GM18858 (cell line): Measurements from ENCODE around the gene KISS1R.
"Not testable (repeated sequence)": the region's sequence is repeated elsewhere in the genome, so short reads cannot be mapped to it uniquely, and the experiment has no call there.

Experiments used
- ATAC-seq: cut with Tn5 transposase; IDR thresholded peaks from one replicate; pipeline ENCODE4 v1.9.1; 2021; ENCODE audit not compliant: unreplicated experiment

KISS1R gene

GRCh38 chr19:917323-918151 is at the start of gene KISS1R:
TSS of gene KISS1R (plus strand) at chr19:917333. CDS start at chr19:917503, 170 bp downstream.
- no peak for ATAC-seq

DNA sequence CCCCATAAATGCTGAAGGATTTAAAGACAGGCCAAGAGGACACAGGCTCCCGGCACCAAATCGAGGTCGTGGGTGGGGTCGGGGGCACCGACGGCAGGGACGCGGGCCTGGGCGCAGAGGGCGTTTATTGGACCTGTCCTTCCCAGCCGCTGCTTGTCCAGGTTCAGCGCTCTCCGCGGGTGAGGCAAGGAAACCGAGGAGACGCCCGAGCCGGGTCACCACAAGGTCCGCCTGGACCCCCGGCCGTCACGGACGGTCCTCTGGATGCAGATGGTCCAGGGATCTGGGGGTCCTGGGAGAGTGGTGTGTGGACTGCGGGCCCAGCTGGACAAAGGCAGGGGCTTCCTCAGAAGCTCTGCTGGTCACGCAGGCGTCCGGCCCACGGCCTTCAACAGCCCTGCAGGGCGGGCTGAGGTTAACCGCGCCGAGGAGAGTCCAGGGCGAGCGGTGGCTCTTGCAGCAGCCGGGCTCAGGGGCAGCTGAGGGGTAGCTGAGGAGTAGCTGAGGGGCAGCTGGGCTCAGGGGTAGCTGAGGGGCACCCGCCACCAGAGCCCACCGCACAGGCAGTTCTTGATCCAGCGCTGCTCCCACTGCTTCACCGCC is 49.2 kb upstream of the KISS1R start:
- ATAC-seq, result no peak

DNA sequence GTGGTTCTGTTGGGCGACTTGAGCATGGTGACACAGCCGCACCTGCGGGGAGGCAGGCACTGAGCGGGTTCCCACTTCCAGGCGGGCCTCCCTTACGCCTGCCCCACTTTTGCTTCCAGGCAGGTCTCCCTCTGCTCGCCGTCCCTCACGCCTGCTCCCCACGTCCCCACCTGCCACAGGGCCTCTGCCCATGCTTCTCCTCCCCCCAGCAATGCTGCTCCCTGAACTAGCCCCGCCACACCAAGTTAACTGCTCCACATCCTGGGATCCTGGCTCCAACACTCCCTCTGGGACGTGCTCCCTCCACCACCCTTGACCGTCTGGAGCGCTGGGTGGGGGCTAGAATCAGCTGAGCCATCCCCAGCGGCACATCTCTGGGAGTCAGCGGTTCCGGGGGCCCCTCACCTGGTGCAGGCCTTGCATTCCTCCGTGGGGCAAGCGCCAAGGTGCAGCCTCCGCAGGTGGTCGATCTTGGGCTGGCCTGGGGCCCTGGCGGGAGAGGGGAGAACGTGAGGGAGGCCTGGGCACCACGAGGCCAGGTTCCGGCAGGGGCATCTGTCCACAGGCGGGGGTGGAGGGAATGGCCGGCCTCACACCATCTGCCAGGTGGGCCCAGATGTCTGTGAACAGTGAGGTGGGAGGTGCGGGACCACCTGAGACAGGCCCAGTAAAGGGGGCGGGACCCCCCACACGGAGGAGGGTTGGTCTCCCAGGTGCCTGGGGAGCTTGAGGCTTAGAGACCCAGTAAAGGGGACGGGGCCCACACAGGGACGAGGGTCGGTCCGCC is 48.5 kb upstream of the KISS1R start:
- no peak for ATAC-seq

GRCh38 chr19:869245-870177 is 47.6 kb upstream of the KISS1R start:
- no peak for ATAC-seq

- ATAC-seq, result no peak
Measured at GRCh38 chr19:870314-870713, 46.8 kb upstream of the KISS1R start.

DNA sequence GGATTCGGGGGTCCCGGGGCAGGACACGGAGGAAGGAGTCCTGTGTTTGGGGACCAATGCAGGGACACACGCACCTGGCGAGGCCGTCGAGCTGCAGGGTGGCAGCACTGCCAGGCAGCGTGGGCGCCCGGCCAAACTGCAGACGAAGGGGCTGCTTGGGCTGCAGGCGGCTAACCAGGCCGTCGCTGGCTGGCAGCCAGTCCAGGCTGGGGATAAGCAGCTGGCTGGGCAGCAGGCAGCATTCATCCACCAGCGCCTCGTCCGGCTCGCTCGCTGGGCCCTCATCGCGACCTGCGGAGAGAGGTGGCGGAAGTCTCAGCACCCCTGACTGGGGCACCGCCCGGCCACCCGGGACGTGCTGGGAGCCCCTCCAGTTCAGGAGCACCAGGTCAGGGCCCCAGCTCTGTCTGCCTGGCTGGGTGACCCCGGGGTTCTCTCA is 46.2 kb upstream of the KISS1R start:
- ATAC-seq, result no peak

- ATAC-seq, result no peak
Measured at GRCh38 chr19:871446-872265, 45.5 kb upstream of the KISS1R start.

DNA sequence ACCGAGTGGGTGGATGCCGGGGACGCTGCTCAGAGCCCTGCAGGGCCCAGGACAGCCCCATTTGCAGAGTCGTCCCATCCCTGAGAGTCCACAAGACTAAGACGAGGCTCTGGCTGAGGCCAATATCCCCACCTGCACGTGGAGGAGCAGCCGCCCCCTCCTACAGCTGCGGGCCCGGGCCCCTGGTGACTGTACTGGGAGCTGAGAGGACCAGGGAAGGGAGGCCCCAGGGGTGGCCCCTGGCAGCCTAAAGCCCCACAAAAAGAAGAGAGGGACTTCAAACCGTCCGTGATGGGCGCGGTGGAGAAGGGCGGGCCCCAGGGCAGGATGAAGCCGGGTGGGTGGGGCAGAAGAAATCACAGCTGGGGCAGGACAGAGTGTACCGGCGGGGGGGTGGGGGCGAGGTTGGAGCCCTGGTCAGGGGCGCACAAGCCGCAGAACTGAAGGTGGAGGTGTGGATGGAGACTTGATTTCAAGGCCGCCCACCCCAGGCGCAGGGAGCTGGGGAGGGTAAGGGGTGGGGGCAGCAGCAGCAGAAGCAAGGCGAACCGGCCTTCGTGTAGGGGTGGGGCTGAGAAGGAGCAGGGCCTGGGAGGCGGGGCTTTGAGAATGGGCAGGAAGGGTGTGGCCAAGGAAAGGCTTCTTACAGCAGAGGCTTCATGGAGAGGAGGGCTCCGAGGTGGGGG is 44.7 kb upstream of the KISS1R start:
- no peak for ATAC-seq

- ATAC-seq, result no peak
Measured at GRCh38 chr19:873084-873483, 44.0 kb upstream of the KISS1R start.

DNA sequence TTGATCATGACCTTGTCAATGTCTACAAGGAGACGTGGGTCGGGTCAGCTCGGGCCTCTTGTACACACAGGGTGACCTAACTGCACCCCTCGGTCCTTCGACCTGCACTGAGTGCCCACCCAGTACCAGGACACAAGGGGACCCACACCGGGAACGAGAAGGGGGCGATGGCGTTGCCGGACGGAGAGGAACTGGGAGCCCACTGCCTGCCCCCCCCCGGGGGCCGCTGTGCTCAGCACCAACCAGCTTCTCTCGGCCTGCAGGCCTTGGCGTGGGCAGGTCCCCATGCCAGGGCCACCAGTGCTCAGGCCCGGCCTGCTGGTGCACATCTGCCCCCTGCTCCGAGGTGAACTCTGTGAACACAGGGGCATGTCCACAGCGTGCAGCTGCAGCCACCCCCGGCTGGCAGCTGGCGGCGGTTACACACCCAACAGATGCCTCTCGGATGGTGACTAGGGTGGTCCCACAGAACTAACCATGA is 43.5 kb upstream of the KISS1R start:
- ATAC-seq, result no peak

- ATAC-seq, result no peak
Measured at GRCh38 chr19:875265-875879, 41.8 kb upstream of the KISS1R start.

DNA sequence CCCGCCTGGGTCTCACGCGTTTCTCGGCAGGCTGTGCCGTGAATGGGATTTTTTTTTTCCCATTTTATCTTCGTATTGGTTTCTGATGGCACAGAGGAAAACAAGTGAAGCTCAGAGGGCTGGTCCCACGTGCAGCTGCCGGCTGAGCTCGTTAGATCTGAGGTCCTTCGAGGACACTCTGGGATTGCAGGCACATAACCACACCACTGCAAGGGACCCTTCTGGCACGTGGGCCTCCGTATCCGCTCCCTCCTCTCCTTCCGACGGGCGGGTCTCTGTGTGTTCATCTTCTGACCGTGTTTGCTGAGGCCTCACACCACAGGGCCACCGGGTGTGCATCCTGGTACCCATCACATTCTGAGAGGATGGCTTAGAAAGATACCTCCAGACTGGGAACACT is 41.0 kb upstream of the KISS1R start:
- ATAC-seq, result no peak

- ATAC-seq, result no peak
Measured at GRCh38 chr19:876780-877314, 40.3 kb upstream of the KISS1R start.

GRCh38 chr19:877992-878660 is 39.0 kb upstream of the KISS1R start:
- ATAC-seq, result not testable (repeated sequence)

GRCh38 chr19:878751-879561 is 38.2 kb upstream of the KISS1R start:
- ATAC-seq, result not testable (repeated sequence)

DNA sequence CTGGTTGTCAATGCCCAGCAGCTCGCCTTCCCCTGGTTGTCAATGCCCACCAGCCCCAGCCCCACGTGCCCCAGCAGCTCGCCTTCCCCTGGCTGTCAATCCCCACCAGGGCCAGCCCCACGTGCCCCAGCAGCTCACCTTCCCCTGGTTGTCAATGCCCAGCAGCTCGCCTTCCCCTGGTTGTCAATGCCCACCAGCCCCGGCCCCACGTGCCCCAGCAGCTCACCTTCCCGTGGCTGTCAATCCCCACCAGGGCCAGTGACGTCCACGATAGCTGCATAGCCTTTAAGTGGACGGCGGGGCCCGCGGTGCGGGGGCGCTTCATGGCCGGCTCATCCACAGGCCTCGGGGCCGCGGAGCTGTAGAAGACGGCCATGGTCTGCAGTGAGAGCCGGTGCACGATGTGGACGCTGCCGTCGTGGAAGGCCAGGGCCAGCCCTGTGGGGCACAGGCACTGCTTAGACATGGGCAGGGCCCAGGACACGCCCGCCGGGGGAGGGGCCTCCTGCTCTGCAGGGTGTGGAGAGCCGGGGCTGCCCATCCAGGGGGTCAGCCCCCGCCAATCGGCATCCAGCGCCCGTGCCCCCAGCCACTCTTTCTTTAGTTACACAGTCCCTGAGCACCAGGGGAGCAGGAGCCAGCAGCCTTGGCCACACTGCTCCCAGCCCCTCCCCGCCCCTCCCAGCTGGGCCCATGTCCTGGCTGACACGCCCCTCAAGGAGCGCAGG is 37.3 kb upstream of the KISS1R start:
- no peak for ATAC-seq
